Activated CD4-positive, alpha-beta T cell treated with anti-CD3 and anti-CD28 coated beads, Interleukin-10, Interleukin-2, amounts not matched to agents 100 ng/mL and 50 ng/mL, durations not matched to agents 16 hours and 8 hours (primary cell): ENCODE results near the gene CNTN5.

Source experiments
- DNase-seq: peaks from one replicate; pipeline ENCODE4 v3.0.0-alpha.2; 2020

CNTN5 gene

GRCh38 chr11:100141201-100141600, 1120.5 kb downstream of the CNTN5 start:
- no peak for DNase-seq

- no peak for DNase-seq
Measured at GRCh38 chr11:100151944-100152343, 1131.2 kb downstream of the CNTN5 start.

GRCh38 chr11:100152766-100153165, 1132.0 kb downstream of the CNTN5 start:
- DNase-seq = no peak

GRCh38 chr11:100163471-100163870, 1142.7 kb downstream of the CNTN5 start:
- DNase-seq = no peak

- no peak for DNase-seq
Measured at GRCh38 chr11:100174881-100175280, 1154.1 kb downstream of the CNTN5 start.

- no peak for DNase-seq
Measured at GRCh38 chr11:100176456-100176855, 1155.7 kb downstream of the CNTN5 start.

GRCh38 chr11:100177651-100178050, 1156.9 kb downstream of the CNTN5 start:
- no peak for DNase-seq

GRCh38 chr11:100182350-100182749, 1161.6 kb downstream of the CNTN5 start:
- DNase-seq = no peak

- DNase-seq = no peak
Measured at GRCh38 chr11:100182927-100183326, 1162.2 kb downstream of the CNTN5 start.

- no peak for DNase-seq
Measured at GRCh38 chr11:100185588-100185987, 1164.8 kb downstream of the CNTN5 start.

GRCh38 chr11:100188137-100188783, 1167.5 kb downstream of the CNTN5 start:
- DNase-seq = no peak

- DNase-seq = no peak
Measured at GRCh38 chr11:100190395-100190794, 1169.6 kb downstream of the CNTN5 start.

- DNase-seq = no peak
Measured at GRCh38 chr11:100192181-100192580, 1171.4 kb downstream of the CNTN5 start.

GRCh38 chr11:100203789-100204188, 1183.0 kb downstream of the CNTN5 start:
- DNase-seq = no peak

GRCh38 chr11:100205926-100206325, 1185.2 kb downstream of the CNTN5 start:
- no peak for DNase-seq

GRCh38 chr11:100208207-100208606, 1187.5 kb downstream of the CNTN5 start:
- DNase-seq = no peak

GRCh38 chr11:100214791-100215190, 1194.0 kb downstream of the CNTN5 start:
- DNase-seq = no peak

GRCh38 chr11:100220801-100221200, 1200.1 kb downstream of the CNTN5 start:
- DNase-seq = no peak

- DNase-seq = no peak
Measured at GRCh38 chr11:100221791-100222190, 1201.0 kb downstream of the CNTN5 start.

GRCh38 chr11:100224541-100225034, 1203.8 kb downstream of the CNTN5 start:
- DNase-seq = no peak

- DNase-seq = no peak
Measured at GRCh38 chr11:100229086-100229485, 1208.3 kb downstream of the CNTN5 start.

- no peak for DNase-seq
Measured at GRCh38 chr11:100232006-100232405, 1211.3 kb downstream of the CNTN5 start.

- no peak for DNase-seq
Measured at GRCh38 chr11:100235085-100235484, 1214.3 kb downstream of the CNTN5 start.

GRCh38 chr11:100240025-100240539, 1219.3 kb downstream of the CNTN5 start:
- DNase-seq = no peak

GRCh38 chr11:100247704-100248103, 1227.0 kb downstream of the CNTN5 start:
- no peak for DNase-seq
